HG02973 (cell line): ENCODE results near the gene GRN.
"Not testable (repeated sequence)": the region's sequence is repeated elsewhere in the genome, so short reads cannot be mapped to it uniquely, and the experiment has no call there.

Experiments
- ATAC-seq: cut with Tn5 transposase; IDR thresholded peaks from one replicate; pipeline ENCODE4 v1.9.1; 2021; ENCODE audit warnings: moderate library complexity; ENCODE audit not compliant: unreplicated experiment

GRN gene

DNA sequence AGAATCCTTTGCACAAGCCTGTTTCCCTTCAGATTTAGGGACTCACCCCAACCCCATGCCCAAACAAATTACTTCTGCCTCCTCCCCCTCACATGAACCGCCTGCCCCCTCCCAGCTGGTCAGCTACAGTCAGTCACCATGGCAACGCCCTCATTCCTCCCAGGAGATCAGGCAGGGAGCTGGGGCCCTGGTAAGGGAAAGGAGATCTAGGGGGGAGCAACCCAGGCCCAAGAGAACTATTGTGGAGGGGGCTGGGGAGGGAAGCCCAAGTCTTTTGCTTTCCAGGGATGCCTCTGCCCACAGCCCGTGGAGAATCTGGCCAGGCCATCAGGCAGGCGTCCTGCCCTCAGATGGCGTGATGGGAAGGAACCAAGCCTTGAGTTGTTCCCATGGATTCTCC lies 15.7 kb downstream of the GRN start:
- ATAC-seq, result no peak

DNA sequence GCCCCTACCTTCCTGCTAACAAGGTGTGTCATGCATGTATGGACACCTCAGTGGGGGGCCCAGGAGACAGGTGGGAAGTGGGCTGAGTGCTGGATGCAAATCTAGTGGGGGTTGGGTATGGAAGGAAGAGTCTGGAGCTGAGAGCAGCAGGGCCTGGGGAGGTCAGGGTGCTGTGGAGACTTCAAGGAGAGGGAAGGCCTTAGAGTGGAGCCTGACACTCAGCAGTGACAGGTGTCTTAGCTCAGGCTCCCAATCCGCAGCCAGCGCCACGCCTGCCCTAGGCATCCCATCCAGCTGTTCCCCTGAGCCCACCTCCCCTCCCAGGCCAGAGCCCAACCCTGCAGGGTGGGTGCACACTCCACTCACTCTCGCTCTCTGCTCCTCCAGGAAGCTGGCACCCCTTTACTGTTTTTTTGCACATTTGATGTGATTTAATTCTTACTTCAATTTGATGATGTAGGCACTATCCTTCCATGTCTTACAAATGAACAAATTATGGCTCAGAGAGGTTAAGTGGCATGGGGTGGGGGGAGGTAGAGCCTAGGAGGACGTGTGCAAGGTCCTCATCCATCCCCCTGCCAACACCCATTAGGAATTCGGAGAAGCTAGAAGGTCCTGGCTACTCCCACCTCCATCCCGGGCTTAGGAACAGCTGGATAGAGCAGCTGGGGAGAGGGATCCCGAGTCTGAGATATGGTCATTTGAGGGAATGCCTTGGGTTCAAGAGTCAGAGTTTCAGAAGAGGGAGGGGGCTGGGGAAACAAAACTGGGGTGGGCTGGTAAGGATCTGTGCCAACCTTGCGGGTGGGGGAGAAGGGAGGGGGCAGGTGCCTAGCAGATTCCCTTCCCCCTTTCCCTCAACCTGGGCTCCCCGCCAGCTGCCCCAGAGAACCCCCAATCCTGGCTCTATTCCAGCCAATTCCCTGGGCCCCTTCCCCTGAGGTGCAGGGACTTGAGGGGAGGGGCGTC lies 16.5 kb downstream of the GRN start:
- ATAC-seq, result no peak

DNA sequence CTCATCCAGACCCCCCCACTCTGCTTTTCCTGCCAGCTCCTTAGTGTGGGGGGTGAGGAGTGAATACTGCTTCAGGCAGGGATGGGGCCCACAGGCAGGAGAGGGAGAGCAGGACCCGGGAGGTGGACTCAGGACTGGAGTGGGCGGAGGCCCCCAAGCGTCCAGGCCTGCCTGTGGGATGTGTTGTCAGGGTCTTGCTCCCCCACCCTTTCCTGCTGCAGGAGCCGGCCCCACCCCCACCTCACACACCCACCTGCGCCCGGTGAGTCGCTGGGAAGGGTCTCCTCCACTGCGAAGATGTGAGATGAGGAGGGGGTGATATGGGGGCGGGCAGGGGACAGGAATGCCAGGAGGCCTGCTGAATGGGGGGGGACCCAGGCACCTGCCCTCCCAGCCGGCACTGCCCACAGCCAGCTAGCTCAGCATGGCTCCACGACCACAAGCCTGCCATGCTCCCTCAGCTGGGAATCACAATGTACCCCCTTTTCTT lies 17.4 kb downstream of the GRN start:
- ATAC-seq, result no peak

DNA sequence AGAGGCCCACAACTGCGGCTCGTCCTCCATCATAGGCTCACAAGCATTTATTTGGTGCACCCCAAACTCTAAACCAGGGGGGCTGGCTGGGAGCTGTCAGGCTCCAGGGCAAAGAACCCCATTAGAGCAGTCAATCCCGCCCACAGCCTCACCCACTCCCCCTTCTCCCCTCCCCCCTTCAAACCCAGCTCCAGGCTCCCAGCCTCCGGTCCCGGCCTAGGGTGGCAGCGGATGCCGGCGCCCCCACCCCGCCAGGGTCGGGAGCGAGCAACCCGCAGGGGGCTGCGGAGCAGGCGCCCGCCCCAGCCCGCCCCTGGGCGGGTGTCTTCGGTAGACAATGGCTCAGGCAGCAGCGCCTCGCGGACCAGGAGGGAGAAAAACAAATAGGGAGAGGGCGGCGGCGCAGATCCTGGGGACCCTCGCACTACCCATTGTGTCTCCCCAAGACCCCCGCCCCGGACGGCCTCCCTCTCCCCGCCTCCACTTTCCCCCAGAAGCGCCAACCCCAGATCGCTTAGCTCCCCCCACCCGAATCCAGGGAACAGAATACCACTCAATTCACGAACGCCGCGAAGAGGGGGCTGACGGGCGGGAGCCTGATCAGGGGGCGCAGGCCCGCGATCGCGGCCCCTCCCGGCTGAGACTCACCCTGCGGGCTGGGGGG lies 18.0 kb downstream of the GRN start:
- no peak for ATAC-seq

GRCh38 chr17:44363613-44364159 lies 18.6 kb downstream of the GRN start, which contains the start of gene FAM171A2:
TSS of gene FAM171A2 (minus strand) at chr17:44363853. CDS start at chr17:44363714, 139 bp downstream.
- ATAC-seq, result no peak

DNA sequence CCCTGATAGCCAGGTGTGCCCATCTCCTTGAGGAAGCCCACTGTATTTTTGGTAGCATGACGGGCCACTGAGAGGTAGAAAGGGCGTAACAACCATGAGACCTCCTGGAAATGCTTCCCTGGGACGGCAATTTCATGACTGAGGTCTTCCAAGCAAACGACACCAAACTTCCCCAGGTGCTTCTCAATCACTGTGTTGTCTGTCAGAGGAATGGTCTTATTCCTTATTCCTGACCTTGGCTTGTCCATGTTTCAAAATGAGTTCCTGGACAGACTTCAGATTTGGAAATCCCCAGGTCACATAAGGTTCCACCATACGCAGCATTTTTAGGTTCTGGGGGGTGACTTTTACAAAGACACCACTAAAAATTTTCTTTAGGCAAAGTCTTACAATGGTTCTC lies 19.9 kb downstream of the GRN start:
- ATAC-seq, result not testable (repeated sequence)

DNA sequence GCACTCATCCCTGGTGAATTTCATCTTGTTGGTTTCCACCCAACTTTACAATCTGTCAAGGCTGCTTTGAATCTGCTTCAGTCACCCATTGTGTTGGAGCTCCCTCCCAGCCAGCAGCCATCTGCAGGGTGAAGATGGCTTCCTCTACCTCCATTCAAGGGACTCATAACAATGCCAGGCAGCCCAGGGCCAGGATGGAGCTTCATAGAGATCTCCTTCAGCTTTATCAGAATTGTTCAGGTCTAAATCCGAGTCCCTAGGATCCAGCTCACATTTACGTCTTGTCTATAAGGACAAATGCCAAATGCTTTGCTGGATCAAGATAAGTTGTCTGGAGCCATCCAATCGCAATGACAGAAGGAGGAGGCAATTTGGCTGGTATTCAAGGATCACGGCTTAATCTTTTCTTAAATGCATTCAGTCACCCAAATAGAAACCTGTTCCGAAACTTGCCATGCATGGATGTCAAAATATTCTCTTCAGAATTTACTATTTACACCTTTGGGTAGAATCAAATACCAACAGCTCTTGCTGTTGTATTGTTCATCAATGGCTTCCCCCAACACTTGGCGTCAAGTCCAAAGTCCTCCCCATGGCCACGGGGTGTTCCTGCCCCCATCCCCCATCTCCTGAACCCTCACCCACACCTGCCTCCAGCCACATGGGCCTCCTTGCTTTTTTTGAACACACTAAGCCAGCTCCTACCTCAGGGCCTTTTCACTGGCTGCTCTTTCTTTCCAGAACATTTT lies 22.3 kb downstream of the GRN start:
- ATAC-seq, result no peak

GRCh38 chr17:44368391-44369243 lies 23.5 kb downstream of the GRN start:
- ATAC-seq, result not testable (repeated sequence)

DNA sequence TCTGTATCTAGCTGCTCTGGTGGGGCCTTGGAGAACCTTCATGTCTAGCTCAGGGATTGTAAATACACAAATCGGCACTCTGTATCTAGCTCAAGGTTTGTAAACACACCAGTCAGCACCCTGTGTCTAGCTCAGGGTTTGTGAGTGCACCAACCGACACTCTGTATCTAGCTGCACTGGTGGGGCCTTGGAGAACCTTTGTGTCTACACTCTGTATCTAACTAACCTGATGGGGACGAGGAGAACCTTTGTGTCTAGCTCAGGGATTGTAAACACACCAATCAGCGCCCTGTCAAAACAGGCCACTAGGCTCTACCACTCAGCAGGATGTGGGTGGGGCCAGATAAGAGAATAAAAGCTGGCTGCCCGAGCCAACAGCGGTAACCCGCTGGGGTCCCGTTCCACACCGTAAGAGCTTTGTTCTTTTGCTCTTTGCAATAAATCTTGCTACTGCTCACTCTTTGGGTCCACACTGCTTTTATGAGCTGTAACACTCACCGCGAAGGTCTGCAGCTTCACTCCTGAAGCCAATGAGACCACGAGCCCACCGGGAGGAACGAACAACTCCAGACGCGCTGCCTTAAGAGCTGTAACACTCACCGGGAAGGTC lies 24.4 kb downstream of the GRN start:
- not testable (repeated sequence) for ATAC-seq

- ATAC-seq, result no peak
These were observed 26.9 kb downstream of the GRN start for GRCh38 chr17:44372036-44372435.

DNA sequence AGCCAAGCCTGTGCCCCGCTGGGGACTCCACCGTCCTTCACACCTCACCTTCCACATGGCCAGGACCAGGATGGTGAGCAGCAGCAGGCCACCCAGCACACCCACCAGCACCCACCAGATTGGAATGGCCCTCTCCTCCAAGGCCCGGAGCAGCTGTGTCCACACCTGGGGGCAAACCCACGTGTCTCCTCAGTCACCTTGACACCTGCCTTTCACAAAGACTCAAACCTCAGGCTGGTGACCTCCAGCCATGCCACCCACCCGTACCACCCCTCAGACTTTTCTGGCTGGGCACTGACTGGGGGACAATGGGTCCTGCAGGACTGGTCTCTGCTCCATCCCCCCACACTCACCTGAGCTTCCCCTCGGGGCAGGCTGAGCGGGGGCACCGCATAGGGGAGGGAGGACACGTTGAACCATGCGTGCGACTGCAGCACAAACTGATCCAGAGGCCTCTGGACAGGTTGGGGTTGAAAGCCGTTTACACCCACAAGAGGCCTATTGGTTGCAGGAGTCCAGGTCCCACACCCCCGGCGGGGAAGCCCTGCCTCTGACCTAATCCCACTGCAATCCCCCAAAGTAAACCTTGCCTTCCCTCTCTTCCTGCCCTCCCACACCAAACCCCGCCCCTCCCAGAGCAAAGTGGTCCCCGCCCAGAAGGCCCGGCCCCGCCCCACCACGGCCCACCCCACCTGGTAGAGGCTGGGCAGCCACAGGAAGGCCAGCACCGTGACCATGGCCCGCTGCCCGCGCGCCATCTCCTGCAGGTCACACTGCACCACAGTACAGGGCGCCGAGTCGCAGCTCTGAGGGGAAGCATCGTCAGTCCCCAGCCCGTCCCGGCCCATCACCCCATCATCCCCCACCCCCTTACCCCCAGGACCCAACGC lies 29.4 kb downstream of the GRN start:
- ATAC-seq, result no peak

- no peak for ATAC-seq
These were observed 30.3 kb downstream of the GRN start for GRCh38 chr17:44375196-44376017.

DNA sequence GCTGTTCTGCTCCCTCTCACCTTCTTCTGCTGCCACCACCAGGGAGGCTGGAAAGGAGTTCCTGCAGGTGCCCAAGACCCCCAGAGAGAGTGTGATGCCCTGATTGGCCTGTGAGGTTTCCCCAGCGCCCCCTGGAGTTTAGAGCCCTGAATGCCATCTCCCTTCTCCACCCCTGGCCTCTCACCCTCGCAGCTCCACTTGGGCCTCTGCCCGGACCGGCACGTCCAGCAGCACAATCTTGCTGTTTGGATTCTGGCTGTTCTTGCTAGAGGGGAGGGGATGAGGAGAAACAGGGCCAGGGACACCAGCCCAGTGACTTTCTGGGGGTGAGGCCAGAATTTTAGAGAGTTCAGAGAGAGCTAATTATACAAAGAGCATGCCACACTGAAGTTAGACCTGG lies 31.0 kb downstream of the GRN start:
- no peak for ATAC-seq

DNA sequence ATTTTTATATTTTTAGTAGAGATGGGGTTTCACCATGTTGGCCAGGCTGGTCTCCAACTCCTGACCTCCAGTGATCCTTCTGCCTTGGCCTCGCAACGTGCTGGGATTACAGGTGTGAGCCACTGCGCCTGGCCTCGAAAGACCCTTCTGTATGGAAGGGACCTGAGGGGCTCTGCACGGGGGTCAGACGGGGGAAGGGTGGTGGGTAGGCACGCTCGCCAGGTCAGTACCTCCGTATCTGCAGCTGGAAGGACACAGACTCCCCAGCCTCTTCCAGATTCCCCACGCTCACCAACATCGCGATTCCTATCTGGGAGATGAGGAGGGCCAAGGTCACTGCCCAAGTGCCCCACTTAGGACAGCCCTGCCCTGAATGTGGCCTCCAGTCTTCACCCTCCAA lies 31.7 kb downstream of the GRN start:
- ATAC-seq, result no peak

DNA sequence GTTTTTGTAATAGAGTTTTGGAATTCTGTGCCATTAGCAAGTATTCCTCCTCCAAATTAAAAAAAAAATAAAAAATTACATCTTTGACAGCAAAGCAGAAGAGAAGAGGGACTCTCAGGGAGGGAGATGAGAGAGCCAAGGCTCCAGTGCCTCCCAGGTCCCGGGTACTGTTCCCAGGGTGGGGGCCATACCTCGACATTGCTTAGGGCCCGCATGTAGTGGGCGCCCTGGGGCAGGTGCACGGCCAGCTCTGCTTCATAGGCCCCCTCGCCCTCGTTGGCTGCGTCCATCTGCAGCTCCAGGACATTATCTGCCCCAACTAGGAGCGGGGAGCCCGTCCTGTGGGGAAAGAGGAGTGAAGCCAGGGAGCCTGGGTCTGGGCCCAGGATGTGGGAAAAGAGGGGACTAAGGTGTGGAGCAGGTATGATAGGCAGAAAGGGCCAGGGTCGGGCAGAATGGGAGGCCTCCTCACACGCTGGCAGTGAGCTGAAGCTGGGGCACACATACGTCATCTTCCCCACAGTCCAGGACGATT lies 33.1 kb downstream of the GRN start:
- ATAC-seq, result no peak

DNA sequence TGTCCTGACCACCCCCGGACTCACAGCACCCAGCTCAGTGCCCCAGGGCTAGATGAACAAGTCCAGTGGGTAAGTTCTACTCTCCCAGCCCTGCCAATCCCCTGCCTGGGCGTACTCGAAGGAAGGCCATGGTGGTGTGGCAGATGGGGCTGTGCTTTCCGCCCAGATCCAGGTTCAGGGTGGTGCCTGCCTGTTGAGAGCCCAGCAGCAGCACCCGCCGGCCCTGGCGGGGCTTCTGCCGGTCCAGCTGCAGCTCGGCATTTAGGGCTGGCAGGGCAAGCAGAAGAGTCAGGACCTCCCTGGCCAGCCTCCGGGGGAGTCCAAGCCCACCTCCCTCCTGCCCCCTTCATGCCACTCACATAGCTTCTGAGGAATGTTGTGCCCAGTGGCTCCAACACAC lies 34.8 kb downstream of the GRN start:
- no peak for ATAC-seq

GRCh38 chr17:44380767-44381166 lies 35.7 kb downstream of the GRN start:
- no peak for ATAC-seq
